HG02798 (cell line): ENCODE results near the gene SGMS1.

Experiments
- ATAC-seq: cut with Tn5 transposase; IDR thresholded peaks from one replicate; pipeline ENCODE4 v1.9.1; 2021; ENCODE audit warnings: mild to moderate bottlenecking; ENCODE audit not compliant: unreplicated experiment, poor library complexity

SGMS1 gene

DNA sequence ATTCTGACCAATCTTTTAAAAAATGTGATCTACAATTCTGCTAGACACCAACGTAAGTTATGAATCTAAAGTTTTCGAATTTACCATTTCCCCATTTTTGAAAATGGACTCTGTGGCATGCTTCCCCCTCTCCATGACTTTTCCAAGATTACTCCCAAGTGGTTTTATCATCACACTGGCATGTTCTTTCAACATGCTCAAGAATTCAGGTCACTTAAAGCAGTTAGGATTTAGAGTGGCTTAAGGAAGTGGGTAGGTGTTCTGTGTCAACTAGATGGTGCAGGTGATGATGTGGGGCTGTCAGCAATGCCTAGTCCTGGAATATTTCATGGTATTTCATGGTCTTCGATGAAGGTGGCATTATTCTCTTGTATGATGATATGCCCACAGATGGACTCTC, 208.5 kb downstream of the SGMS1 start:
- no peak for ATAC-seq

DNA sequence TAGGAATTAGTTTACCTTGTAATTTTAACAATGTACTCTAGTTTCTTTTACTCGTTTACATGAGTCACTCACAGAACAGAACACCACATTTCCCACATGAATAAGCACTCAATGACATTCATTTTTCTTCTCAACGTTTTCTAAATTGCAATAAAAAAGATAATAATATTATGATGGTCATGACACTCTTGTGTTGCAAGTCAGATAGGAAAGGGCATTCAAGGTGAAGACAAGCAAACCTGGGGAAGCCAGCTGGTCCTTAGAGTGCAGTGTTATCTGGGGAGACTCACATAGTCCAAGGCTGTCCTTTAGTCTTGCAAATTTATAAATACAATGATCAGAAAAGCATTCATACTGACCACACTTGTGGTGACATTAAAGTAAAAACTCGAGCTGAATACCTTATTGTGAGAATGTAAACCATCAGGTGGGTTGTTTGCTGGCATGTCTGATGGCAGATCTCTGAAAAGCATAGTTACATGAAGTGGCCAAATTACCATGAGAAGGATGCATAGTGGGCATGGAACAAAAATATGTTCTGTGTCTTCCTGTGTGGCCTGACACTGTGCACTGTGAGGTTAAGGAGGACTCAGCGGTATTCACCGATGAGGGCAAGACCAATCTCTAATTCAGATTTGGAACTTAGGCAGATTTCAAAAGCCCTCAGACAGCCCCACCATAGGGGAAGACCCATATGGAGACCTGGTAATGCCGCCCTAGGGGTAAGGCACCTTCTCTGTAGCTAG, 213.5 kb downstream of the SGMS1 start:
- ATAC-seq: no peak

DNA sequence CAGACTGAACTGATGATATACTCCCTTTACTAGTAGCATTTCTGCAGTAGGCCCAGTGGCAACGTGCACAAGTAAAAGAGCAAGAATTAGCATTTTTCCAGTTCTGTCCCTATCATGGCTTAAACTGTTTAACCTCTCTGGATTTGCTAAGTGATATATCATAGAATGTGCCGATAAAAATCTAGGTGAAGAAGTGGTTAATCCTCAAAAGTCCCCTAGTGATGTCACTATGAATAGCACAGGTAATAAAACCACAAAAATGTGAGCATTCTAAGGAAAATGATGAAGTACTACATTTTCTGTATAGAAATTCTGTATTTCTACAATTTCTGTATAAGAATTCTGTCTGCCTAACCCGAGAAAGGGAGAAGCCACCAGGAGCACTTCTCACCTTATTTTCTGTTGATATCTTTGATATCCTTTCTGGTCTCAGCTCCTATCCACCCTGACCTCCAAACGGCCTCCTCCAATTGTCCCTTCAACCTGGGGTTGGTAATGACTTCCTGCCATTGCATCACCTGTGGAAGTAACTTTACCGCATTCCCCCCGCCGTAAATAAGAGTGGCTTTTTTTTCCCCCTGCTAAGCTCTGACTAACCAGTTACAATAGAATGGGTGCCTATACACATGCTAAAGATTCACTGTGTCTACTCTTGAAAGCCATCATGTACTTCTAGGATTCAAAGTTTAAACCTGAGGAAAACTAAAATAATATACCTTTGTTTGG, 216.5 kb downstream of the SGMS1 start:
- ATAC-seq: no peak

DNA sequence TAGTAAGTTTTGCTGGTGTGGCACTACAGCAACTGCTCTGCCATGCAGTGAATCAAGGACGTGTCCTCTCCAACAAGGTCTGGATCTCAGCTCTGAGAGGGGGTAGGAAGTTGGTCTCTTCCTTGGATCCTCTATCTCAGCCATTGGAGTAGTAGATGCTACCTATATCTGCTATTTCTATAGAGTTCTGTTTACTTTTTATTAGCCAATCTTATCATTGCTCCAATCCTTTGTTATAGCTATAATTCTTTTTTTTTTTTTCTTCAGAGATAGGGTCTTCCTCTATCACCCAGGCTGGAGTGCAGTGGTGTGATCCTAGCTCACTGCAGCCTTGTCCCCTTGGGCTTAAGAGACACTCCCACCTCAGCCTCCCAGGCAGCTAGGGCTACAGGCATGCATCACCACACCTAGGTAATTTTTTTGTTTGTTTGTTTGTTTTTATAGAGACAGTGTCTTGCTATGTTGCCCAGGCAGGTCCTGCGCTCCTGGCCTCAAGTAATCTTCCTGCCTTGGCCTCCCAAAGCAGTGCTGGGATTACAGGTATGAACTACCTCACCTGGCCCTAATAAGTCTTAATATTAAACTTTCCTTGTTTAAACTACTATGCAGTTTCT, 217.2 kb downstream of the SGMS1 start:
- no peak for ATAC-seq

DNA sequence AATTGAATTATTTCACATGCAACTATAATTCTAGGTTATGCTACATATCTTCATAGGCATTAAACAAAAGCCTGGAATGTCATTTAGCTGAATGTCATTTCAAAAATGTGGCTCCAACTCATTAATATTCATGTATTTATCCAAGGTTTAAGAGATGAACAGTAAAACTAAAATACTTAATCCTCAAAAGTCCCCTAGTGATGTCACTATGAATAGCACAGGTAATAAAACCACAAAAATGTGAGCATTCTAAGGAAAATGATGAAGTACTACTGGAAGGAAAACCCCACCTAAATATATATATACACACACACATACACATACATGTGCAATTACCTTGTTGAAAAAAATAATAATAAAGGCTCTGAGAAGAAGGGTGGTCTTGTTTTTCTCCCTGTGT, 218.0 kb downstream of the SGMS1 start:
- ATAC-seq: no peak

DNA sequence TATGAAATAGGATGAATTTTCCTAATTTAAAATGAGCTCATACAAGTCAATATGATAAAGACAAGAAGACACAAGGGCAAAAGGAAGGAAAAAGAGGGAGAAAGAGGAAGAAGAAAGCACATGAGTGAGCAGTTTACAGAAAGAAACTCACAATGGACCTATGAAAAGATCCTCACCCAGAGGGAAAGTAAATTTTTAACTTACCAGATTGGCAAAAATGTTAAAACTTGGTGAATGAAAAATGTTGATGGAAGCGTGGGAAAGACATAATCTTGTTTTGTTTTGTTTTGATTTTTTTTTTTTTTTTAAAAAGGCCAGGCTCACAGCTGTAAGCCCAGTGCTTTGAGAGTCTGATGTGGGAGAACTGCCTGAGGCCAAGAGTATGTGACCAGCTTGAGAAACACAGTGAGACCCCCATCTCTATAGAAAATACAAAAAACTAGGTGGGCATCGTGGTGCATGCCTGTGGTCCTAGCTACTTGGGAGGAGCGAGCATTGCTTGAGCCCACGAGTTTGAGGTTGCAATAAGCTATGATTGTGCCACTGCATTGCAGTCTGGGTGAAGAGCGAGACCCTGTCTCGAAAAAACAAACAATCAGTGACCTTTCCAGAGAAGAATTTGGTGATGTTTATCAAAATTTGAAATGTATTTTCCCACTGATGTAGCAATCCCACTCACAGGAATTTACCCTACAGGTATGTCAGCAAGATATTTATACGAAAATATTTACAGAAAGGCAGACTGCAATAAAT, 219.6 kb downstream of the SGMS1 start:
- no peak for ATAC-seq

DNA sequence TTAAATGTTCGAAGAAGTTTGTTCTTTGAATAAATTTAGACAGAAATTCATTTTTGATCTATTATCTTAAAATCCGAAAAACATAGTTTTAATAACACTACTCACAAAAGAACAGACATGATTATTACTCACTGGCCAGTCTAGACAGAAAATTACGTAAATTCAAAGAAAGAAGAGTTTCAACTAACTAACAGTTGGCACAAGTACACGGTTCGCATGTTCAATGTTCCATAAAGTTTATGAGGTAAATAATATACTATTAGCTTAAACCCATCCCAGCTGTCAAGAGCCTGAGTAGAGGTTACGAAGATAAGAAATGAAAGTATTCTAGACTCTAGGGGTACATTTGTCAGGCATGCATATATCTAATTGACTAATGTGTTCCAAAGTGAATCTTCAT, 220.7 kb downstream of the SGMS1 start:
- no peak for ATAC-seq

DNA sequence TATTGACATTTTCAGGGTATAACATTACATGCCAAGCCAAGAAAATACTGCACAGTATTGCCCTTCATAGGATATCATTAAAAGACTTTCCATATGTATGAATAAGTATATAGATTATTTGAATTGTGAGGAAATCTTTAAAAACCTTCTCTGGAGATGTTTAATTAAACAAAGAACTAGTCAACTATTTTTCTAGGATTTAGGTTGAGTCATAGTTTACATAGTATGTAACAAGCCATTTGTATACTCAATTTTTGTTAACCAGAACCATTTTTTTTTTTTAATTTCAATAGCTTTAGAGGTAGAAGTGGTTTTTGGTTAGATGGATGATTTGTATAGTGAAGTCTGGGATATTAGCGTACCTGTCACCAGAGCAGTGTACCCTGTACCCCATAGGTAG, 221.3 kb downstream of the SGMS1 start:
- no peak for ATAC-seq

DNA sequence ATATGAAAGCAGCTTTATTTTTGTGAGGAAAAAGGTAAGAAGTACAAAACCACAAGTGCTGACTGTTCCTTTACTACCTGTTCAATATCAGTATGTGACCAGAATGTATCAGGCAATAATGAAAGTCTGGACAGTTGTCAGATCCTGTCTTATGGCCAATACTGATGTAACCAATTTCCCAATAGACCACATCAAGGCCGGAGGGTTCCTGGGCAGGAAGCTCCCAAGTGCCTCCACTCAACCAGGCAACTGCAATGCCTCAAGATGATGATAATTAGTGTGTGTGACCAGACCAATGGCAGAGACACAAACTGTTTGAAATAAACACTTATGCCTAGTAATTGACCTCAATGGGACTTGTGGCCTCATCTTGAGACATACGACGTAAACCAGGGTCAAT, 223.1 kb downstream of the SGMS1 start:
- no peak for ATAC-seq

DNA sequence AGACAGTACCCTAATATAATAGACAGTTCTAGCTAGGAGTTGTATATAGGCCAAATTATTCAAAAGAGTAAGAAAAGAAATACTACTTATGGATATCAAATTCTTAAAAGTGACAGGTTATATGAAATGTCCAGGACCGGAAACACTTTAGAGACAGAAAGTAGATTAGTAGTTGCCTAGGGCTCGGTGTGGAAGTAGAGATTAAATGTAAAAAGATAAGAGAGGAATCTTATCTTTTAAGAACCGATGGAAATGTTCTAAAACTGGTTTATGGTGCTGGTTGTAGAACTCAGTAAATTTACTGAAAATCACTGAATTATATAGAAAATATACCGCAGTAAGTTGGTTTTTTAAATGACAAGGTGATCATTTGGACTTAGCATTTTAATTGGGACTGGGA, 224.9 kb downstream of the SGMS1 start:
- ATAC-seq: no peak

DNA sequence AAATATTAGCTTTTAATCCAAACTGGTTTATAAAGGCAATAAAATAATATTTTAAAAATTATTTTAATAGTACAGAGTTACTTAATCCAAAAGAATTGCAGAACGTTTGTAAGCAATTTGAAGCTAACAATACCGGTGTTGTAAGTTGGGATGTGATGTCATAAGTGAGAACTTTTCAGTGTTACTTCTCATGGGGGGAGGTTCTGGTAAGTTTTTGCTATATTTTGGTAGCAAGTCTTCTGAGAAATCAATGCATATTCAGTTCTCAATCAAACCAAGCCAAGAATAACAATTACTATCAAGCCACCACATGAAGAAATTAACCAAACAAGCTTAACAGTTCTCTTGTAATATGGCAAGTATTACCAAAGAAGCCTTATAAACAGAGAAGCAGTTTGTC, 225.4 kb downstream of the SGMS1 start:
- no peak for ATAC-seq

DNA sequence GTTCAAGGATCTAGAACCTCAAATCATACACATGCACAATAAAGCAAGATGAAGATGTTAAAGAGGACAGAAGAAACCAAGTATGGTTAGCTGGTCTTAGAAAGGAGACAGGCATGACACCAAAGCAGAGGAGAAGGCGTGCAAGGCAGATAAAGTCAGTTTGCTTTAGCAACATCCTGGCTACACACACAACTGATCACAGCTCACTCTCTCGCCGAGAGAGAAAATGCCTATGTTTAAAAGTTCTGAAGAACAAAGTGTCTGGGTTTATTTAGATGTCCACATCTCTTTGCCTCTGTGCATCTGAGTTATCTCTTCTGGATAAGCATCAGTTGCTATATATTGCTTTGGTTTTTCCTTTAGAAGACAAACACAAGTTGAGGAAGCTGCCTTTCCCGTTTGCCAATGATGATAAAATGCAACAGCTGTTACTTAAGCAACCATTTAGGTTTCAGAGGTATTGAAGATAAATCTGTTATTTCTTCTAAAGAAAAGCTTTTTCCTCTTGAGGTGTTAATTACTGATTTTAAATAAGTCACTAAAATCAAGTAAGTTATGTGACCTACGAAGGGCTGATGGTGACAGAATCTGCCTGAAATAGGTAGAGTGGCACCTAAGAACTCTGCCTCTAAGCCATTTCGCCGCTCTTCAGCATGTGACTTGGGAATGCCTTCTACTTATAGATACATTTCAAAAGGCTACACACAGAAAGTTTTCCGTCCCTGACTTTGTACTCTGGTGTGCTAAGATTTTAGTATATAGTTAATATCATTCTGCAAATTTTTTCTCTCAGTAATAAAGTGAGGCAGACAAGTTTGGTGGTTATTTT, 226.2 kb downstream of the SGMS1 start:
- peak; percentile 38 for ATAC-seq

DNA sequence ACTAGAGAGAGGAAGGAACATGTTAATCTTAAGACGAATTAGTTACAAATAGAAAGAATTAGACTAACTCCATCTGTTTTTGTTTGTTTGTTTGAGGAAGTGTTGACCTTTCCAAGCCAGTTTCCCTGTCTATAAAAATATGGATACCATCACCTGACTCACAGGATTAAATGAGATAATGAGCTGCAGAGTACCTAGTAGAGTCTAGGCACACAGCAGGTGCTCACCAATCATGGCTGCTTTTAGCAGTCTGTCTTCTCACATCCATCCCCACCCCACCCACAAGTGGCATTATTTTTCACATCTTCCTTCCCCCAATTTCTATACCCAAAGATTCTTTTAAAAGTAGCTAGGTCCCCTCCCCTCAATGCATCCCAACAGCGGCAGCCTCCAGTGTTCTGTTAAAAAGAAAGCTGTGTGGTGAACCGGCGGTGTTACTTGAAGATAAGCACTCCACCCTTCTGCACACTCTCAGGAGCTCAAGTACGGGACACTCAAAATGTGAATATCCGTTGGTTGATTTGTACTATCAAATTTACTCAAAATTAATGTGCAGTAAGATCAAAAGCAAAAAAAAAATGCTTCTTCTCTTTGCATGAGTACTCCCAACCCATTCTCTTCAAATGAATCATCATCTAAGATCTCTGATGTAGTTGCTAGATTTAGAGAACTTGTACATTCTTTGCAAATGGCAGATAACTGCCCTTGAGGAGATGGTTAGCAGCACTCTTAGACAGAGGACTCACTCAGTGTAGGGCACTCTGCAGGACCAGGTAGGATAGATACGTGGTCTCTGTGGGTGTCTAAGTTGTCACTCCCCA, 227.1 kb downstream of the SGMS1 start:
- ATAC-seq: peak; percentile 75

DNA sequence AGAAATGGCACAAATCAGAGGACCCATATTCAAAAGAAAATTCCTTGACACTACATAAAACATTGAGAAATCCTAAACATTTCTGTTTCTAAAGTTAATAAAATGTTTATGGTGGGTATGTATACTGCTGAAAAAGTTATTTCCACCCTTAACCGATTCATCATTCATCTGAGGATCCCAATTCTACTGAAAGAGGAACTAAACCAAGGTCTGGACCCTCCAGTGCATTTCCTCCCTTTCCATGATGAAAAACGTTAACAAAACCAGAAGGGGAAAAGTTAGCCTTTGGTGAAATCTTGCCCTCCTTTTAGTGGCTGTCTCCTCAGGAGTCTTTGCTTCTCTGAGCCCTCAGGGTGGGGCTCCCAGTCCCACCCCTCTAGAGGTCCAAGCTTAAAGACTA, 227.9 kb downstream of the SGMS1 start:
- ATAC-seq: no peak

DNA sequence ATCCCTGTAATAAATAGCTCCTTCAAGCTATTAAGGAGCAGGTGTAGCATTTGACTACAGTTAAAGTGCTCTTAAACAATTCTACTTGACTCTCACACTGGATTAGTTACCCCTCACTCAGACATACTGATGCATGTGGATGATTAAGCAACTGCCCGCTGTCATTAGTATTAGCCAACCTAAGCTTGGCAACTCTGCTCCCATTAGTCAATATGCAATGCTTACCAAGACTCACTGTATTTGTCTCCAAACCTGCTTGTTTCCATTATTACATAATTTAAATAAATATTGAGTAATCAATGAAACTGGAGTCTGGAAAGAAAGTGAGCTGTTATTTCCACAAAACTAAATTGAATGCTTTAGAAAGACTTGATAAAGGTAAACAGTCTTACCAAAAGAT, 228.5 kb downstream of the SGMS1 start:
- ATAC-seq: no peak

DNA sequence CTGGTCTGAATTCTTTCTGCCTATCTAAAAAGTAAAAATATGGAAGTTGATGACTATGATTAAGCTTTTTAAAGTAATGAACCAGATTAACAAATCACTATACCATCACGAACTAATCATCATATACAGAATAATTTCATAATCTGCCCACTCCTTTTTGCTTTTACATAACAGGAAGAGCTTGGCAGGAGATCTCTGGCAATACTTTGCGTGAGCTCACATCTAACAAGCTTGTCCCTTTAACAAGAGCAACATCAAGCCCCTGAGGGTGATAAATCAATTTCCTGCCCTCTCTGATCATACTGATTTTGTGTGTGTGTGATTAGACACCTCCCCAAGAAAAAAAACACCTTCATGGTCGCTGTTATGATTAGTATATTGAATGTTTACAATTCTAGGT, 228.9 kb downstream of the SGMS1 start:
- ATAC-seq: no peak

DNA sequence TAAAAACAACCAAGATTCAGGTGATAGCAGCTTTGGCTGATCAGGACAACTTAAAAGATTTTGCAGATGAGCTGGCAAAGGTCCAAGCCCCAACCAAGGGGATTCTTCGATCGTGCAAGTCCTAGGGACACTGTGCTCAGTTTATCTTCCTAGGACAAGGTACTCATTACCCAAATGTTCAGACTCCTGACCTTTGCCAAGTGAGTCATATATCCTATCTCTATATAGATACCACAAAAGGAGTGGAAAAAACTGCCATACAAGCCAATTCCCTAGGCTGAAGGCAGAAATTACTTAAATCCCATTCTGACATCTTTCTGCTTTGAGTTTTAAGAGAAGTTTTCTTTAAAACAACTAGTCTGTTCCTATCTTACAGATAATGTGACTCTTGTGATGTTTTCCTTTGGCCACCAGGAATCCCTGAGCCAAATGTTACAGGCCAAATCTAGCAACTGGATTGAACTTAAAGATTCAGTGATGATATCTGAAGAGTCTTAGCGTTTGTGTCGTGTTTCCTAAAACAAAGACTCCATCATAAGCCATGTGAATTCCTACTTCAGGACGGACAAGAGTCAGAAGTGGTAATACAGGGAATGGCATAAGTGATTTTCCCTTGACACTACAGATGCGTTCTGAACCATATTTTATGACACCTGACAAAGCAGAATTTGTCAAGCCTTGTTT, 229.8 kb downstream of the SGMS1 start:
- ATAC-seq: no peak

DNA sequence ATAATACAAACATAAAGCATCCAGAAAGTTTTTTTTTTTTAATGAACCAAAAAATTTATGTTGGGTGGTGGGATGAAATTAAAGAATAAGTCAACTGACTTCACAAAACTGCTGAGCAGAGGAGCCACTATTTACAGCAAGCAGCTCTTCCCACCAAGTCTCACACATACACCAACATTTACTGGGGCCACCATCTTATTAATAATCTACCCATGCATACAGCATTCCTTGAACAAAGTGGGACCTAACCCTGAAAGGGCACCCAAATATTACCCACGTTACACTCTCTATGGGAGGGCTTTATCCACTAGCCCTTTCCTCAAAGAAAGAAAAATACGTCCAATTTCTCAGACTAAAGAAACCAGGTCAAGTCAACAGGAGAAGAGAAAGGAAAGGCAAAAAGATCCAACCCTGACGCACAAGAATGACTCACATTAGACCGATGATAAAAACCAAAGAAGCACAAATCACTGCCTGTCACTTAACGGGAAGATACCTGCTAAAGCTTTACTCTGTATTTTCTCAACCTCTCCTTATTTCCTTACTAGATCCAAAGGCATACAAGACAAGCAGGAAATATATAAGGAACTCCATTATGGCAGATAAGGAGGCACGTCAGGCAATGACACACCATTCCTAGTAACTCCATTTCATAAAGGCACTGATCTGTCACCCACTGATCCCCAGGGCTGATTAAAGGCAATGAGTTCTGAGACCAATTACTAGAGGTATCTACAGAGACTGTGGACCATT, 230.6 kb downstream of the SGMS1 start:
- ATAC-seq: no peak
